CD14-positive monocyte (primary cell): ENCODE measurements around the gene PRLR. TPM values are rescaled to one million over a fixed set of nuclear protein-coding genes. Genes with fewer than 3 reads are reported as not detected.

Experiments used
- DNase-seq, 3 donors: peaks; one replicate each; pipeline ENCODE4 v3.0.0-alpha.2; 2011 to 2022
- H2AFZ ChIP-seq: 2 replicates; pipeline ENCODE4 v1.6.0; 2012; ENCODE audit warnings: mild to moderate bottlenecking, low read depth, low read length, inconsistent platforms; ENCODE audit not compliant: insufficient read depth, poor library complexity, severe bottlenecking
- H3K27ac ChIP-seq, 2 donors: 1 replicate in 1 of 2; 2 replicates in 1 of 2; pipeline ENCODE4 v1.5.1; 2012 to 2013; ENCODE audit warnings: low read length in 2 of 2, control low read depth in 1 of 2, inconsistent platforms in 1 of 2, low read depth in 1 of 2, mild to moderate bottlenecking in 1 of 2
- H3K27me3 ChIP-seq, 2 donors: one replicate each; pipeline versions ENCODE4 v1.6.0 to v1.6.1; 2011 to 2013; ENCODE audit warnings: low read length in 2 of 2; ENCODE audit not compliant: control insufficient read depth in 2 of 2, insufficient read depth in 2 of 2
- H3K36me3 ChIP-seq, 2 donors: replicated peaks in 1 of 2; 1 replicate in 1 of 2; 2 replicates in 1 of 2; pipeline versions ENCODE4 v1.5.1 to v1.6.1; 2012 to 2013; ENCODE audit warnings: low read length in 2 of 2, control low read depth in 1 of 2, inconsistent platforms in 1 of 2, mild to moderate bottlenecking in 1 of 2; ENCODE audit not compliant: insufficient read depth in 2 of 2, control insufficient read depth in 1 of 2
- H3K4me1 ChIP-seq, 2 donors: 1 replicate in 1 of 2; 2 replicates in 1 of 2; pipeline versions ENCODE4 v1.5.1 to v1.6.1; 2012 to 2013; ENCODE audit warnings: low read length in 2 of 2, control low read depth in 1 of 2, inconsistent platforms in 1 of 2, mild to moderate bottlenecking in 1 of 2, moderate library complexity in 1 of 2; ENCODE audit not compliant: insufficient read depth in 2 of 2, control insufficient read depth in 1 of 2
- H3K4me2 ChIP-seq: replicated peaks from 2 replicates; pipeline ENCODE3; 2012; ENCODE audit warnings: low read length, moderate library complexity, mild to moderate bottlenecking; ENCODE audit not compliant: poor library complexity, severe bottlenecking; ENCODE audit errors: extremely low read depth
- H3K4me3 ChIP-seq, 3 experiments: fragments of 200-600 bp in 1 of 3; sonication (generic) in 1 of 3; replicated peaks in 1 of 3; 1 replicate in 2 of 3; 2 replicates in 1 of 3; pipeline ENCODE4 v1.5.1; 2011 to 2013; ENCODE audit warnings: low read length in 3 of 3, mild to moderate bottlenecking in 3 of 3, control low read depth in 2 of 3, low read depth in 2 of 3, inconsistent platforms in 1 of 3, moderate library complexity in 1 of 3
- H3K79me2 ChIP-seq: 2 replicates; pipeline ENCODE4 v1.6.0; 2012; ENCODE audit warnings: mild to moderate bottlenecking, control low read depth, inconsistent platforms, low read length, moderate library complexity; ENCODE audit not compliant: insufficient read depth
- H3K9ac ChIP-seq: 2 replicates; pipeline ENCODE4 v1.6.0; 2017; ENCODE audit warnings: low read length, mild to moderate bottlenecking; ENCODE audit not compliant: insufficient read depth, poor library complexity, severe bottlenecking
- H3K9me3 ChIP-seq, 2 donors: replicated peaks in 1 of 2; 1 replicate in 1 of 2; 2 replicates in 1 of 2; pipeline versions ENCODE4 v1.5.1 to v1.6.1; 2012 to 2013; ENCODE audit warnings: low read length in 2 of 2, control low read depth in 1 of 2; ENCODE audit not compliant: control insufficient read depth in 1 of 2, insufficient read depth in 1 of 2
- H4K20me1 ChIP-seq: 2 replicates; pipeline ENCODE4 v1.6.0; 2012; ENCODE audit warnings: mild to moderate bottlenecking, low read length, control low read depth, moderate library complexity; ENCODE audit not compliant: insufficient read depth
- H3K27ac Mint-ChIP-seq, 7 donors: one replicate each; pipeline ENCODE4 v1.8.0; 2020; ENCODE audit warnings: mild to moderate bottlenecking in 7 of 7, mixed read lengths in 7 of 7, moderate library complexity in 6 of 7, inconsistent platforms in 2 of 7
- H3K27me3 Mint-ChIP-seq, 3 donors: one replicate each; pipeline ENCODE4 v1.8.0; 2021 to 2022; ENCODE audit warnings: low read depth in 3 of 3, mild to moderate bottlenecking in 3 of 3, mixed read lengths in 3 of 3, moderate library complexity in 3 of 3, inconsistent platforms in 1 of 3
- H3K36me3 Mint-ChIP-seq, 2 donors: one replicate each; pipeline ENCODE4 v1.8.0; 2020; ENCODE audit warnings: mixed read lengths in 2 of 2, inconsistent platforms in 1 of 2, mild to moderate bottlenecking in 1 of 2
- H3K4me1 Mint-ChIP-seq: one replicate; pipeline ENCODE4 v1.8.0; 2020; ENCODE audit warnings: mild to moderate bottlenecking, mixed read lengths
- H3K4me3 Mint-ChIP-seq, 2 donors: one replicate each; pipeline ENCODE4 v1.8.0; 2020; ENCODE audit warnings: mild to moderate bottlenecking in 2 of 2, mixed read lengths in 2 of 2, moderate library complexity in 1 of 2
- H3K9me3 Mint-ChIP-seq, 7 donors: one replicate each; pipeline ENCODE4 v1.8.0; 2020 to 2022; ENCODE audit warnings: mixed read lengths in 7 of 7, mild to moderate bottlenecking in 6 of 7, moderate library complexity in 6 of 7, inconsistent platforms in 2 of 7
- CTCF ChIP-seq: fragments of 200-600 bp; IDR thresholded peaks from one replicate; pipeline ENCODE4 v1.8.0; 2022; ENCODE audit warnings: antibody characterized with exemption, mild to moderate bottlenecking
- WGBS: methylation state at CpG from one replicate; pipeline ENCODE4 v1.1.5; 2013; ENCODE audit warnings: missing lambda C conversion rate; ENCODE audit not compliant: insufficient coverage; 5-methylcytosine and 5-hydroxymethylcytosine counted together
- intact Hi-C, 2 donors: fragments of 100-400 bp; cut with micrococcal nuclease; formaldehyde crosslinking; loops; one replicate each; pipeline versions ENCODE4 v1.15.0 to v1.15.1; 2023
- polyA plus RNA-seq, 3 donors: library from polyadenylated mRNA; depleted of rRNA in 1 of 3; unstranded in 2 of 3; stranded (reverse) in 1 of 3; fragments of 300-500 nt in 2 of 3; fragments of >200 nt in 1 of 3; fragmentation: Illumina TruSeq in 2 of 3; gene quantifications; 1 replicate in 2 of 3; 2 replicates in 1 of 3; pipeline ENCODE4 v1.2.3, GENCODE V29; 2012 to 2021

Gene PRLR
- polyA plus RNA-seq, 3 donors, result 0.12 to 1.7 (median 0.88) TPM

GRCh38 chr5:35183556-35183955, 46.7 kb downstream of the PRLR start:
- Mint-ChIP-seq H3K27me3 (peaks cover 0 to 2% (median 1%) of the 10 kb centered on the region in 3 donors), H3K4me1 (peaks cover 11% of the 10 kb centered on the region), H3K4me3 (no peak overlapping the region), H3K27ac (peak overlapping the region in 2 of 7 donors; percentile 9 to 56), H3K9me3 (peaks cover 0 to 2% (median 0%) of the 10 kb centered on the region in 7 donors), H3K36me3 (peaks cover 33 to 51% of the 10 kb centered on the region in 2 donors)
- Histone ChIP-seq H3K27me3 (no peaks in the 10 kb centered on the region), H3K4me3 (no peak overlapping the region), H4K20me1 (no peaks in the 10 kb centered on the region), H3K4me1 (no peaks in the 10 kb centered on the region), H3K27ac (no peak overlapping the region), H2AFZ (no peak overlapping the region), H3K9me3 (no peaks in the 10 kb centered on the region), H3K9ac (no peak overlapping the region), H3K4me2 (no peak overlapping the region), H3K36me3 (peaks cover 2 to 18% of the 10 kb centered on the region in 2 donors), H3K79me2 (peaks cover 5% of the 10 kb centered on the region)
- 100% methylated on average over 1 of the region's 1 CpG for WGBS
- no peak for DNase-seq
- intact Hi-C loops, result no loop called here
- no peak for TF ChIP-seq CTCF

DNA sequence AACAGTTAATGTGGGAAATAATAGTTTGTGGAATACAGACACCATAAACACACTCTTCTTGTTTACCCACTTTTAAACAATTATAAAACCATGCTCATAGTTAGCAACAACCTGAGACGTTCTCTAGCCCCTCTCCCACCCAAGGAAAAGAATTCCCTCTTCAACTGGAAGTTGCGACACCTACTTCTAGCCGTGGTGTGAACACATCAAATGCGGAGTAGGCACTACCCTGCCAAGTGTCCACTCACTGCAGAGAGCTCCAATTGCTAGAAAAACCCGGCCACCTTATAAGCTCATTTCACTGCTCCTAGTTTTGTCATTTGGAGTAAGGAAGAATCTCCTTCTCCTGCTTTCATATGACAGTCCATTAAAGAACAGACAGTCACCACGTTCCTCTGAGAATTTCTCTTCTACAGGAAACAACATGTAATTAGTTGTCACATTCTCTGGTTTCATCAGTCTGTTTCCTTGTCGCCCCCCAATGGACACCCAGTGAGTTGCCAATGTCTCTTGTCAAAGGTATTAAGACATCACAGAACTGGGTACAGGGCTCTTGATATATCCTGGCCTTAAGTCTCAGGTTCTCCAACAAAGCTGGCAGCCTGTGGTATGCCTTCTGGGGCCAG, 47.3 kb downstream of the PRLR start:
- H3K27me3 ChIP-seq, result no peaks in the 10 kb centered on the region
- Mint-ChIP-seq H3K36me3 (peaks cover 29 to 46% of the 10 kb centered on the region in 2 donors), H3K27ac (peak overlapping the region in 2 of 7 donors; percentile 9 to 56), H3K27me3 (peaks cover 0 to 2% (median 1%) of the 10 kb centered on the region in 3 donors), H3K9me3 (peaks cover 0 to 2% (median 0%) of the 10 kb centered on the region in 7 donors), H3K4me1 (peaks cover 11% of the 10 kb centered on the region), H3K4me3 (no peak overlapping the region)
- H3K4me2 ChIP-seq, result no peak overlapping the region
- intact Hi-C loops, result no loop called here
- 29% methylated on average over 3 of the region's 7 CpGs for WGBS
- H3K27ac ChIP-seq, result no peak overlapping the region
- H2AFZ ChIP-seq, result no peak overlapping the region
- no peak overlapping the region for H3K9ac ChIP-seq
- H3K4me3 ChIP-seq, result no peak overlapping the region
- H3K36me3 ChIP-seq, result peaks cover 2 to 18% of the 10 kb centered on the region in 2 donors
- H3K79me2 ChIP-seq, result peaks cover 5% of the 10 kb centered on the region
- no peaks in the 10 kb centered on the region for H3K4me1 ChIP-seq
- peak; percentile 43 for TF ChIP-seq CTCF
- no peaks in the 10 kb centered on the region for H4K20me1 ChIP-seq
- peak in 2 of 3 donors; percentile 12 to 17 for DNase-seq
- no peaks in the 10 kb centered on the region for H3K9me3 ChIP-seq
